ENCODE measurements around the gene SH3BP5L. TPM values are rescaled to one million over a fixed set of nuclear protein-coding genes. Genes with fewer than 3 reads are reported as not detected.

SH3BP5L gene
- total RNA-seq, 2 experiments from 2014 or later: 31.4 to 32.0 TPM

GRCh38 chr1:248850124-248850523 lies 24.4 kb upstream of the SH3BP5L start:
- no peak overlapping the region for H3K27ac Mint-ChIP-seq
- no peaks in the 10 kb centered on the region for H3K4me1 Mint-ChIP-seq
- H3K27me3 Mint-ChIP-seq: no peaks in the 10 kb centered on the region
- no peak overlapping the region for H3K4me3 Mint-ChIP-seq
- no peaks in the 10 kb centered on the region for H3K9me3 Mint-ChIP-seq
- POLR2A ChIA-PET: interaction anchor here (1.6 kb wide), 1 partner anchor 9 kb away, joined by 9 read pairs; the partner anchor contains the start of gene ZNF692
- CTCF ChIA-PET: no interaction called here
- peaks cover 52% of the 10 kb centered on the region for H3K36me3 Mint-ChIP-seq (ENCODE audit: low read depth)
- DNase-seq: no peak

GRCh38 chr1:248849637-248850036 lies 23.9 kb upstream of the SH3BP5L start:
- DNase-seq: no peak
- CTCF ChIA-PET: no interaction called here
- no peak overlapping the region for H3K4me3 Mint-ChIP-seq
- no peaks in the 10 kb centered on the region for H3K27me3 Mint-ChIP-seq
- no peak overlapping the region for H3K27ac Mint-ChIP-seq
- POLR2A ChIA-PET: interaction anchor here (1.6 kb wide), 1 partner anchor 9 kb away, joined by 9 read pairs; the partner anchor contains the start of gene ZNF692
- no peaks in the 10 kb centered on the region for H3K4me1 Mint-ChIP-seq
- peaks cover 48% of the 10 kb centered on the region for H3K36me3 Mint-ChIP-seq (ENCODE audit: low read depth)
- H3K9me3 Mint-ChIP-seq: no peaks in the 10 kb centered on the region

- no peak for DNase-seq
- ChIA-PET CTCF (no interaction called here), POLR2A (interaction anchor here (1.6 kb wide), 1 partner anchor 10 kb away, joined by 9 read pairs; the partner anchor contains the start of gene ZNF692)
- Mint-ChIP-seq H3K4me1 (no peaks in the 10 kb centered on the region), H3K27me3 (no peaks in the 10 kb centered on the region), H3K36me3 (ENCODE audit: low read depth) (peaks cover 47% of the 10 kb centered on the region), H3K27ac (no peak overlapping the region), H3K9me3 (no peaks in the 10 kb centered on the region), H3K4me3 (no peak overlapping the region)
These were observed 23.4 kb upstream of the SH3BP5L start for GRCh38 chr1:248849152-248849551.

- no peaks in the 10 kb centered on the region for H3K4me1 Mint-ChIP-seq
- H3K27me3 Mint-ChIP-seq: no peaks in the 10 kb centered on the region
- no peak overlapping the region for H3K27ac Mint-ChIP-seq
- no peak overlapping the region for H3K4me3 Mint-ChIP-seq
- no peaks in the 10 kb centered on the region for H3K9me3 Mint-ChIP-seq
- peaks cover 43% of the 10 kb centered on the region for H3K36me3 Mint-ChIP-seq (ENCODE audit: low read depth)
- CTCF ChIA-PET: no interaction called here
- POLR2A ChIA-PET: no interaction called here
- no peak for DNase-seq
These were observed 22.9 kb upstream of the SH3BP5L start for GRCh38 chr1:248848602-248849001.

- Mint-ChIP-seq H3K36me3 (ENCODE audit: low read depth) (peaks cover 43% of the 10 kb centered on the region), H3K4me1 (no peaks in the 10 kb centered on the region), H3K9me3 (no peaks in the 10 kb centered on the region), H3K27ac (no peak overlapping the region), H3K4me3 (no peak overlapping the region), H3K27me3 (no peaks in the 10 kb centered on the region)
- ChIA-PET CTCF (no interaction called here), POLR2A (no interaction called here)
- no peak for DNase-seq
These were observed 22.3 kb upstream of the SH3BP5L start for GRCh38 chr1:248847956-248848561.

GRCh38 chr1:248847181-248847955 lies 21.7 kb upstream of the SH3BP5L start:
- H3K27ac Mint-ChIP-seq: no peak overlapping the region
- peaks cover 44% of the 10 kb centered on the region for H3K36me3 Mint-ChIP-seq (ENCODE audit: low read depth)
- no peaks in the 10 kb centered on the region for H3K9me3 Mint-ChIP-seq
- DNase-seq: no peak
- ChIA-PET CTCF (no interaction called here), POLR2A (interaction anchor here (0.9 to 1.1 kb wide), 2 partner anchors 10 to 15 kb away, joined by 3 read pairs; no protein-coding TSS in a partner anchor)
- no peak overlapping the region for H3K4me3 Mint-ChIP-seq
- H3K4me1 Mint-ChIP-seq: no peaks in the 10 kb centered on the region
- H3K27me3 Mint-ChIP-seq: no peaks in the 10 kb centered on the region

- Mint-ChIP-seq H3K4me1 (peaks cover 23% of the 10 kb centered on the region), H3K9me3 (no peaks in the 10 kb centered on the region), H3K27me3 (no peaks in the 10 kb centered on the region), H3K36me3 (ENCODE audit: low read depth) (peaks cover 45% of the 10 kb centered on the region), H3K4me3 (no peak overlapping the region), H3K27ac (no peak overlapping the region)
- ChIA-PET POLR2A (interaction anchor here (1.5 to 1.6 kb wide), 2 partner anchors 18 to 30 kb away, joined by 3 read pairs; no protein-coding TSS in a partner anchor), CTCF (interaction anchor here (1.2 to 4.1 kb wide), 3 partner anchors 14 to 30 kb away, joined by 3 to 31 read pairs (median 3); partner anchors contain the start of gene ZNF692)
- no peak for DNase-seq
These were observed 18.8 kb upstream of the SH3BP5L start for GRCh38 chr1:248844526-248844925.

- H3K9me3 Mint-ChIP-seq: no peaks in the 10 kb centered on the region
- POLR2A ChIA-PET: interaction anchor here (1.5 to 1.6 kb wide), 2 partner anchors 17 to 30 kb away, joined by 3 read pairs; no protein-coding TSS in a partner anchor
- H3K36me3 Mint-ChIP-seq (ENCODE audit: low read depth): peaks cover 42% of the 10 kb centered on the region
- no peak overlapping the region for H3K27ac Mint-ChIP-seq
- H3K4me3 Mint-ChIP-seq: no peak overlapping the region
- DNase-seq: no peak
- CTCF ChIA-PET: interaction anchor here (1.2 to 4.1 kb wide), 2 partner anchors 15 to 31 kb away, joined by 3 to 31 read pairs; partner anchors contain the start of gene ZNF692
- H3K27me3 Mint-ChIP-seq: no peaks in the 10 kb centered on the region
- peaks cover 29% of the 10 kb centered on the region for H3K4me1 Mint-ChIP-seq
These were observed 18.0 kb upstream of the SH3BP5L start for GRCh38 chr1:248843687-248844086.

- H3K27me3 Mint-ChIP-seq: no peaks in the 10 kb centered on the region
These were observed 17.1 kb upstream of the SH3BP5L start for GRCh38 chr1:248842781-248843331.

GRCh38 chr1:248841702-248842395 lies 16.1 kb upstream of the SH3BP5L start:
- H3K36me3 Mint-ChIP-seq (ENCODE audit: low read depth): peaks cover 30% of the 10 kb centered on the region
- POLR2A ChIA-PET: interaction anchor here (2.6 kb wide), 1 partner anchor 17 kb away, joined by 10 read pairs; the partner anchor contains the start of gene ZNF692

More at GRCh38 chr1:248842781-248843331, 17.1 kb upstream of the SH3BP5L start:
- Mint-ChIP-seq H3K4me1 (peaks cover 29% of the 10 kb centered on the region), H3K4me3 (no peak overlapping the region), H3K27ac (no peak overlapping the region), H3K9me3 (no peaks in the 10 kb centered on the region), H3K36me3 (ENCODE audit: low read depth) (peaks cover 35% of the 10 kb centered on the region)
- ChIA-PET POLR2A (interaction anchor here (1.0 to 2.6 kb wide), 2 partner anchors 16 kb away, joined by 5 to 10 read pairs; partner anchors contain the start of gene ZNF692), CTCF (interaction anchor here (2.7 to 4.1 kb wide), 2 partner anchors 15 to 20 kb away, joined by 10 to 31 read pairs; partner anchors contain the start of gene ZNF692)
- no peak for DNase-seq

GRCh38 chr1:248840946-248841345 lies 15.2 kb upstream of the SH3BP5L start:
- CTCF ChIA-PET: interaction anchor here (1.0 to 4.1 kb wide), 3 partner anchors 14 to 22 kb away, joined by 3 to 31 read pairs (median 10); partner anchors contain the start of gene ZNF692
- no peak for DNase-seq
- Mint-ChIP-seq H3K4me3 (no peak overlapping the region), H3K9me3 (no peaks in the 10 kb centered on the region), H3K27ac (no peak overlapping the region), H3K27me3 (no peaks in the 10 kb centered on the region), H3K4me1 (peaks cover 29% of the 10 kb centered on the region), H3K36me3 (ENCODE audit: low read depth) (peaks cover 21% of the 10 kb centered on the region)
- POLR2A ChIA-PET: interaction anchor here (2.6 kb wide), 1 partner anchor 18 kb away, joined by 10 read pairs; the partner anchor contains the start of gene ZNF692

More at GRCh38 chr1:248841702-248842395, 16.1 kb upstream of the SH3BP5L start:
- Mint-ChIP-seq H3K27me3 (no peaks in the 10 kb centered on the region), H3K4me3 (no peak overlapping the region), H3K4me1 (peaks cover 29% of the 10 kb centered on the region), H3K9me3 (no peaks in the 10 kb centered on the region), H3K27ac (no peak overlapping the region)
- CTCF ChIA-PET: interaction anchor here (0.8 to 4.1 kb wide), 6 partner anchors 12 to 84 kb away, joined by 3 to 31 read pairs (median 3); partner anchors contain the start of gene ZNF692
- peak; percentile 53 for DNase-seq

- POLR2A ChIA-PET: interaction anchor here (1.6 to 5.4 kb wide), 5 partner anchors 12 to 23 kb away, joined by 3 to 136 read pairs (median 27); partner anchors contain the start of genes SH3BP5L and ZNF692
- Mint-ChIP-seq H3K27me3 (no peaks in the 10 kb centered on the region), H3K9me3 (no peaks in the 10 kb centered on the region), H3K4me3 (no peak overlapping the region), H3K27ac (no peak overlapping the region), H3K4me1 (peaks cover 29% of the 10 kb centered on the region), H3K36me3 (ENCODE audit: low read depth) (peaks cover 9% of the 10 kb centered on the region)
- CTCF ChIA-PET: interaction anchor here (1.1 to 4.3 kb wide), 4 partner anchors 12 to 86 kb away, joined by 4 to 69 read pairs (median 26); partner anchors contain the start of genes SH3BP5L and ZNF692
- DNase-seq: no peak
These were observed 13.4 kb upstream of the SH3BP5L start for GRCh38 chr1:248839168-248839555.
